HG03460 (cell line): ENCODE data around the gene TTF2.

ENCODE experiments used
- ATAC-seq: cut with Tn5 transposase; IDR thresholded peaks from one replicate; pipeline ENCODE4 v1.9.1; 2021; ENCODE audit not compliant: unreplicated experiment

Gene TTF2

GRCh38 chr1:117045644-117046043 lies 14.5 kb upstream of the TTF2 start:
- ATAC-seq = no peak

GRCh38 chr1:117046781-117047180 lies 13.3 kb upstream of the TTF2 start:
- ATAC-seq = no peak

GRCh38 chr1:117047271-117047670 lies 12.9 kb upstream of the TTF2 start:
- ATAC-seq = no peak

- ATAC-seq = no peak
Measured at GRCh38 chr1:117049857-117050256, 10.3 kb upstream of the TTF2 start.

- peak; percentile 85 for ATAC-seq
Measured at GRCh38 chr1:117051224-117052064, 8.7 kb upstream of the TTF2 start.

GRCh38 chr1:117054068-117054467 lies 6.1 kb upstream of the TTF2 start:
- ATAC-seq = no peak

GRCh38 chr1:117058810-117059209 lies 1.3 kb upstream of the TTF2 start:
- ATAC-seq = no peak

- ATAC-seq = peak; percentile 39
Measured at GRCh38 chr1:117059334-117059677, 820 bp upstream of the TTF2 start.

GRCh38 chr1:117060441-117061317 lies 553 bp downstream of the TTF2 start:
- no peak for ATAC-seq

GRCh38 chr1:117061986-117062415 lies 1.9 kb downstream of the TTF2 start:
- ATAC-seq = peak; percentile 29

GRCh38 chr1:117066367-117066766 lies 6.2 kb downstream of the TTF2 start:
- no peak for ATAC-seq

GRCh38 chr1:117067533-117068370 lies 7.6 kb downstream of the TTF2 start:
- peak; percentile 54 for ATAC-seq

- no peak for ATAC-seq
Measured at GRCh38 chr1:117068580-117068979, 8.5 kb downstream of the TTF2 start.

- ATAC-seq = no peak
Measured at GRCh38 chr1:117069220-117069844, 9.2 kb downstream of the TTF2 start.

- ATAC-seq = no peak
Measured at GRCh38 chr1:117070124-117070523, 10.0 kb downstream of the TTF2 start.

- ATAC-seq = no peak
Measured at GRCh38 chr1:117076648-117077047, 16.5 kb downstream of the TTF2 start.

GRCh38 chr1:117077267-117077666 lies 17.1 kb downstream of the TTF2 start:
- ATAC-seq = no peak

- ATAC-seq = no peak
Measured at GRCh38 chr1:117079737-117080136, 19.6 kb downstream of the TTF2 start.

GRCh38 chr1:117084231-117084630 lies 24.1 kb downstream of the TTF2 start:
- no peak for ATAC-seq

GRCh38 chr1:117087686-117088085 lies 27.6 kb downstream of the TTF2 start:
- ATAC-seq = no peak

- no peak for ATAC-seq
Measured at GRCh38 chr1:117089996-117090395, 29.9 kb downstream of the TTF2 start.
